ENCODE results near the gene ZNF652. TPM values are rescaled to one million over a fixed set of nuclear protein-coding genes. Genes with fewer than 3 reads are reported as not detected.
A peak's percentile ranks its signal among the peaks of the same experiment; 100 is the strongest.

Gene ZNF652
- polyA plus RNA-seq (2012; ENCODE audit: low read depth, missing spikeins), result 1.3 TPM

DNA sequence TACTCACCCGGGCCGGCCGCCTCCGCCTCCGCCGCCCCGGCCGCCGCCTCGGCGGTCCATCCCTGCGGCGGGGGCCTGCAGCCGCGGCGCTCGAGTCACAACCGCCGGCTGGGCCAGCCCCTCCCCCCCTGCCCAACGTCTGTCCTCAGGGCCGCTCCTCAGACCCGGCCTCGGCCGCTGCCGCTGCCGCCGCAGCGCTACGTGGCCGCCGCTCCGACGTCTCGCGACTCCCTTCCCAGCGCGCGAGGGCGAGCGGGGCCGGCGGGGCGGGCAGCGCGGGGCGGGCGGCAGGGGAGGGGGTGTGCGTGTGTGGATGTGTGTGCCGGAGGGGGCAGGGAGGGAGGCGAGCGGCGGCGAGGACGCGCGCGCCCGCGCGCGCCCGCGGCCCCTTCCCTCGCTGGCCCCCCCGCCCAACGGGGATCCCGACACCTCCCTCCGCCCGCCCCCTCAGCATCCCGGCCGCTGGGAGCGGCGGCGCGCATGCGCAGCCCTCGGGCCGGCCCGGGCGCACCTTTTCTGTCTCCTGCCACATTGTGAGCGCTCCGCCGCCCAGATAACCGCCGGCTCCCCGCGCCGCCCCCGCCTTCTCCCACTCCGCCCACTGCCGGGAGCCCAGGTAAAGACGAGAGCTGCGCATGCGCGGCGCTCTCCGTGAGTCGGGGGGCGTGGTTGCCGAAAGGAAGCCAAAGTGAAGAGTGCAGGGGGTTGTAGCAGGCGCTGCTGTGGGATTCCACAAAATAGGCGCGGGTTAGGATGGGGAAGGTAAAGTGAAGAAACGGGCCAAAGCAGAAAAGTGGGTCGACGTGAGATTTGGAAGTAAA, at the start of gene ZNF652:
Gene ZNF652, minus strand, starts transcription at position 349 of the 821 bp plus-strand sequence. CDS start 44,525 bp downstream, outside the sequence.
- FAIRE-seq, result peak; percentile 87
- peak; percentile 91 for DNase-seq (ENCODE audit: insufficient read length, low spot score)
- TF ChIP-seq TAF1 (IDR thresholded peaks at IDR 0.05; ENCODE audit: low read depth, low read length) (no peak), POLR2A (IDR thresholded peaks at IDR 0.05; ENCODE audit: low read depth, low read length) (no peak), POU2F2 (IDR thresholded peaks at IDR 0.05; ENCODE audit: low read depth, low read length) (no peak), PAX5 (IDR thresholded peaks at IDR 0.05; ENCODE audit: insufficient read depth, low read length, severe bottlenecking) (no peak), SPI1 (IDR thresholded peaks at IDR 0.05; ENCODE audit: low read depth, low read length) (no peak), POLR2AphosphoS5 (IDR thresholded peaks at IDR 0.05; ENCODE audit: low read depth, low read length) (no peak)

DNA sequence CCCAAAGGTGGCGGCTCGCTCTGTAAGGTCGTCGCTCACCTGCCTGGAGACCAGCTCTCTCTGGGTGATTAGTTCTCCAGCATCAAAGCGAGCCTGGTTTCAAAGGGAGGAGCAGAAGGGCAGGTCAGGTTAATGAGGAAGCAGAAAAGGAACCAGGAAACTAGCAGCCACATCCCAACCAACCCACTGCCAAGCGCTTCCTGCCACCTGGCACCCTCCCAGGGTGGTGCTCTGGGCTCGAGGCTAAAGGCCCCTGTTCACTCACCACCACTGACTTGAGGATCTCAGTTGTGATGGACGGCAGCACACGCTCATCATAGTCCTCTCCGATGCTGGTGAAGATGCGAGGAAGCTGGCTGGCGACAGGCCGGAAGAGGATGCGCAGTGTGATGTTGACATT, 47.0 kb upstream of the ZNF652 start:
- TF ChIP-seq POU2F2 (IDR thresholded peaks at IDR 0.05; ENCODE audit: low read depth, low read length) (no peak), SPI1 (IDR thresholded peaks at IDR 0.05; ENCODE audit: low read depth, low read length) (no peak), PAX5 (IDR thresholded peaks at IDR 0.05; ENCODE audit: insufficient read depth, low read length, severe bottlenecking) (no peak), TAF1 (IDR thresholded peaks at IDR 0.05; ENCODE audit: low read depth, low read length) (no peak), POLR2AphosphoS5 (IDR thresholded peaks at IDR 0.05; ENCODE audit: low read depth, low read length) (no peak), POLR2A (IDR thresholded peaks at IDR 0.05; ENCODE audit: low read depth, low read length) (no peak)
- no peak for FAIRE-seq
- DNase-seq (ENCODE audit: insufficient read length, low spot score), result no peak

DNA sequence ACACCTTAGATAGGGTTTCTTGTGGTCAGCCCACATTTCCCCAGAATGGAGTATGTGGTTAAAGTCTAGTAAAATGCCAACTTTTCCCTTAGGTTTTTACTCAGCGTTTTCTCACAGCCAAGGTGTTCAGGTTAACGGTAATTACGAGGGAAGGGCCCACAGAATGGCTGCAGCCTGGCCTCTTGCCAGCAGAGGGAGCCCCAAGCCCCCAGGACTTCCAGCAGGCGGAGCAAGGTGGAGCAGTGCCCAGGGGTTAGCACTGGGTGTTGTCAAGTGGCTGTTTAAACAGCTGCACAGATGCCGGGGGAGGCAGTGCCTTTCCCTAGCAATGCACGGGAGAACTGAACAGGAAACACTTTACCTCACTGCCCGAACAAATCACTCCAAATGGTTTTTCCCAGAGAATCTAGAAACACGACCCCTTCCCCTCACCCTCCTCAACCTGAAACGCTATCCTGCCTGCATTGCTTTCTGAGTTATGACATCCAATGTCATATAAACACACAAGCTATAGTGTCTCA, 46.0 kb upstream of the ZNF652 start:
- TF ChIP-seq SPI1 (IDR thresholded peaks at IDR 0.05; ENCODE audit: low read depth, low read length) (no peak), POLR2AphosphoS5 (IDR thresholded peaks at IDR 0.05; ENCODE audit: low read depth, low read length) (no peak), TAF1 (IDR thresholded peaks at IDR 0.05; ENCODE audit: low read depth, low read length) (no peak), POU2F2 (IDR thresholded peaks at IDR 0.05; ENCODE audit: low read depth, low read length) (no peak; the same call in 1 of the 2 replicates), PAX5 (IDR thresholded peaks at IDR 0.05; ENCODE audit: insufficient read depth, low read length, severe bottlenecking) (no peak), POLR2A (IDR thresholded peaks at IDR 0.05; ENCODE audit: low read depth, low read length) (no peak)
- peak; percentile 88 for FAIRE-seq
- peak; percentile 75 for DNase-seq (ENCODE audit: insufficient read length, low spot score)

DNA sequence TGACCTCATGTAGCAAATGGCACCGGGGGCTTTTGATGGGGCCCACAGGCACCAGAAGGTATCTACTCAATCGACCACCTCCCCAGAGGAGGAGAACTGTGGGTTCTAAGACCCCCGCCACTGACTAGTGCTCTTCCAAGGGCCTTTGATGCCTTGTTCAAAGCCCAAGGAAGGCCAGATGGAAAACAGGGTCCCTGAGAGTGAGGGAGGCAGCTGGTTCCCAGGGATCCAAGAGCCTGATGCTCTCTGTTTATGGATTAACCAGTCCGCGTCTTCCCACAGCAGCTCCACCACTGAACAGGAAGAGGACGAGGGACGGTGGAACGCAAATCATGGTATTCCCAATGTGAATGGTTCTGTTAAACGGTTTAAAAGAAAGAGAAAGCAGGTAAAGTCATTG, 45.0 kb upstream of the ZNF652 start:
- FAIRE-seq (no peak), DNase-seq (ENCODE audit: insufficient read length, low spot score) (no peak)
- TF ChIP-seq POU2F2 (IDR thresholded peaks at IDR 0.05; ENCODE audit: low read depth, low read length) (no peak), POLR2AphosphoS5 (IDR thresholded peaks at IDR 0.05; ENCODE audit: low read depth, low read length) (no peak), TAF1 (IDR thresholded peaks at IDR 0.05; ENCODE audit: low read depth, low read length) (no peak), PAX5 (IDR thresholded peaks at IDR 0.05; ENCODE audit: insufficient read depth, low read length, severe bottlenecking) (no peak), POLR2A (IDR thresholded peaks at IDR 0.05; ENCODE audit: low read depth, low read length) (no peak), SPI1 (IDR thresholded peaks at IDR 0.05; ENCODE audit: low read depth, low read length) (no peak)

DNA sequence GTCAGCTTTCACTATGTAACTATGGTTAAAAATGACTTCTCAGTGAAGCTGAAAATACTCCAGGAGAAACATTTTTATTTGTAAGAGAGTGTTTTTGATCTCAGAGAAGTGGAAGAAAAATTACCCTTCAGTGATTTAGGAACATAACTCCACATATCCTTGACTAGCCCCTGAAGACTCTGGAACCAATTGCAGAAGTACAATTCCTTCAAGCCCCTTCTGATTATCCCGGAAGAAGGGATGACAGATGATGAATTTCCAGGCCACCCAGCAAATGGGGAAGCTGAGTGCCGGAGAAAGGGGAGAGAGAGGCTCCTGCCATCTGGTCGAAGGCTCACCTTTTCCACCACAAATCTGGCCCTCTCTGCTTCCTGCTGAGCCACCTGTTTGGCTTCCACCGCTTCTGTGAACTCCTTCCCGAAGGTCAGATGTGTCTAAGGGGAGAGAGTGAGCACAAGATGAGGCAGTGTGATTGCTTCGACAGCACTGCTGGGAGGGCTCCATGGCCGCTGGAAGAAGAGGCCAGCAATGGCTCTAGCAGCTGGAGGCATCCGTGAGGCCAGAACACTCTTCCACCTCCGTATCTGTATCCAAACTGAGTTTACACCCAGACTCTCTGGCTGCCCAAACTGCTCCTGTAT, 44.5 kb upstream of the ZNF652 start:
- no peak for TF ChIP-seq POLR2A (IDR thresholded peaks at IDR 0.05; ENCODE audit: low read depth, low read length)
- TF ChIP-seq POU2F2 (IDR thresholded peaks at IDR 0.05; ENCODE audit: low read depth, low read length), result no peak
- no peak for TF ChIP-seq PAX5 (IDR thresholded peaks at IDR 0.05; ENCODE audit: insufficient read depth, low read length, severe bottlenecking)
- TF ChIP-seq POLR2AphosphoS5 (IDR thresholded peaks at IDR 0.05; ENCODE audit: low read depth, low read length), result no peak
- no peak for TF ChIP-seq TAF1 (IDR thresholded peaks at IDR 0.05; ENCODE audit: low read depth, low read length)
- no peak for TF ChIP-seq SPI1 (IDR thresholded peaks at IDR 0.05; ENCODE audit: low read depth, low read length)
- DNase-seq (ENCODE audit: insufficient read length, low spot score), result no peak
- FAIRE-seq, result no peak

DNA sequence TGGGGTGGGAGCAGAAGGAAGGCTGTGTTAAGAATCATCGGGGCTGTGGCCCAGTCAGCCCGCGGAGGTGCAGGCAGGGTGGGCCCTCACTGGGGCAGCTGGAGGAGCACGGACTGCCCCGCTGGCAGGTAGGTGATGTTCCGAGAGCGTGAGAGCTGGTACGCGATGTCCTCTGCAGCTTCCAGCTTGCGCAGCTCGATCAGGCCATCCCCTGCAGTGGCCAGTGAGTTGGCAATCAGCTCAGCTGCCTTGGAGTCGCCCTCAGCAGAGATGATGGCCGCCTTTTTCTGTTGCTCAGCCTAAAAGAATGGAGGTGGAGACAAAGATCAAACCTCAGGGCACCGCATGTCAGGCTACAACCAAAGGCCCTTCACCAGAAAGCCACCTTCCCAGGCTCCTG, 42.9 kb upstream of the ZNF652 start:
- TF ChIP-seq TAF1 (IDR thresholded peaks at IDR 0.05; ENCODE audit: low read depth, low read length) (no peak), SPI1 (IDR thresholded peaks at IDR 0.05; ENCODE audit: low read depth, low read length) (no peak), POLR2A (IDR thresholded peaks at IDR 0.05; ENCODE audit: low read depth, low read length) (no peak), POU2F2 (IDR thresholded peaks at IDR 0.05; ENCODE audit: low read depth, low read length) (no peak), POLR2AphosphoS5 (IDR thresholded peaks at IDR 0.05; ENCODE audit: low read depth, low read length) (no peak), PAX5 (IDR thresholded peaks at IDR 0.05; ENCODE audit: insufficient read depth, low read length, severe bottlenecking) (no peak)
- DNase-seq (ENCODE audit: insufficient read length, low spot score) (no peak), FAIRE-seq (no peak)

DNA sequence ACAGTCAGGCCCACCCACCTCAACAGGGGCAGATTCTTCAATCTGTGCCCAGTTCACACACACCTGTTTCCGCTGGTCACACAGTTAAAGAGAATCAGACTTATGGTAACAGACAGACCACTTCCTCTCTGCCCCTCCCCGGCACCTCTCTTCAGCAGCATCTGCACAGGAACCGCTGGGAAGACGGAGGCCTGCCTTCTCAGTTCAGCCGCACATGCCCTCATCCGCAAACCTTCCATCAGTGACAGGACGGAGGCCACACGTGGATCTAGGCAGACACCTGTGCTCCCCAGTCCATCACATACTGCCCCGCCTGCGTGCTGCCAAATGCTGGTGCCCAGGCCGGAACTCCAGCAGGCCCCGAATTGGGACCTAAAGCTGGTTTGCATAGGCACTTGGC, 42.3 kb upstream of the ZNF652 start:
- DNase-seq (ENCODE audit: insufficient read length, low spot score), result peak; percentile 47
- peak; percentile 90 for FAIRE-seq
- no peak for TF ChIP-seq POLR2AphosphoS5 (IDR thresholded peaks at IDR 0.05; ENCODE audit: low read depth, low read length)
- no peak for TF ChIP-seq PAX5 (IDR thresholded peaks at IDR 0.05; ENCODE audit: insufficient read depth, low read length, severe bottlenecking)
- TF ChIP-seq POU2F2 (IDR thresholded peaks at IDR 0.05; ENCODE audit: low read depth, low read length), result no peak
- TF ChIP-seq SPI1 (IDR thresholded peaks at IDR 0.05; ENCODE audit: low read depth, low read length), result peak; percentile 81

DNA sequence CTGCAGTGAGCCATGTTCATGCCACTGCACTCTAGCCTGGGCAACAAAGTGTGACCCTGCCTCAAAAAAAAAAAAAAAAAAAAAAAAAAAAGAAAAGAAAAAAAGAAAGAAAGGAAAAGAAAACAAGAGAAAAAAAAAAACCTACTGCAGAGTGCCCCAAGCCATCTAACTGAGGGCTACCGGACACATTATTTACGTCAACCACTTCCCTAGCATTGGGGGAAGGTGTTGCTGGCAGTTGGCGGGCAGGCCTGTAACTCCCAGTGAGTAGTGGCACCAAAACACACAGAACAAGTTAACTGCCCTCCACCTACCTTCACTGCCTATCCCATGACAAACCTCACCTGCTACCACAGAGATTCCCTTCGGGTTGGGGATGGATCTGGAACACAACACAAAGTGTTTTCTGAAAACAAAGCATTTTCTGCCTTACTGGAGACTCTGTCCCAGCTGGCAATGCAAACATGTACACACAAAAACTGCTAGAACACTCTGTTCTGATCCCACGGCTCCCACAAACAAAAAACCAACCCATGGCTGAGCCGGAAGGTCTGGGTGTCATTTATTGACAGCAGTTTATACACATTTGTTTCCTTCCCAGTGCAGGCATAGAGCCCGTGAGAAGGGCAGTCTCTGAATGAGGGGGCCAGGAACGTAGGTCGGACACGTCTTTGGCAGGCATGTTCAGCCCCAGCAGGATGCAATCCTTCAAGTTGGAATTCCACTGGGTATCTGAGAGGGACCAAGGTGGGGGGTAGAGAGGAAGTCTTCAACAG, 41.7 kb upstream of the ZNF652 start:
- peak; percentile 75 for FAIRE-seq
- no peak for TF ChIP-seq SPI1 (IDR thresholded peaks at IDR 0.05; ENCODE audit: low read depth, low read length)
- TF ChIP-seq POLR2AphosphoS5 (IDR thresholded peaks at IDR 0.05; ENCODE audit: low read depth, low read length), result no peak
- TF ChIP-seq TAF1 (IDR thresholded peaks at IDR 0.05; ENCODE audit: low read depth, low read length), result no peak
- TF ChIP-seq POLR2A (IDR thresholded peaks at IDR 0.05; ENCODE audit: low read depth, low read length), result no peak
- no peak for DNase-seq (ENCODE audit: insufficient read length, low spot score)
